Measurements from ENCODE around the gene DRAXIN.

DNA sequence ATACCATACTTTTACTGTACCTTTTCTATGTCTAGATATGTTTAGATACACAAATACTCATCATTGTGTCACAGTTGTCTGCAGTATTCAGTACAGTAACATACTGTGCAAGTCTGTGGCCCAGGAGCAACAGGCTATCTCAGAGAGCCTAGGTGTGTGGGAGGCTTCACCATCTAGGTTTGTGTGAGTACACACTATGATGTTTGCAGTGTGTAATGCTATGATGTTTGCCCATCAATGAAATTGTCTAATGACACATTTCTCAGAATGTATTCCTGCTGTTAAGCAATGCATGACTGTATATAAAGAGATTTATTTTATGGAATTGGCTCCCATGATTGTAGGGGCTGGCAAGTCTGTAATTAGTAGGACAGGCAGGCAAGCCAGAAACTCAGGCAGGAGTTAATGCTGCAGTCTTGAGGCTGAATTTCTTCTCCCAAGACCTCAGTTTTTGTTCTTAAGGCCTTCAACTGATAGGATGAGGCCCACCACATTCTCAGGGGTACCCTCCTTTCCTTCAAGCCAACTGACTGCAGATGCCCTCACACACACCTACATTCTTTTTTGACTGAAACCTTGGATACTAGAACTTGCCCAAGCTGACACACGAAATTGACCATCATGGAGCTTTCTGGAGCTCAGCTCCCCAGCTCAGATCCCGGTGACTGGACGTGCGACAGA lies 36.8 kb downstream of the DRAXIN start:
- TF ChIP-seq, protein P1, sequence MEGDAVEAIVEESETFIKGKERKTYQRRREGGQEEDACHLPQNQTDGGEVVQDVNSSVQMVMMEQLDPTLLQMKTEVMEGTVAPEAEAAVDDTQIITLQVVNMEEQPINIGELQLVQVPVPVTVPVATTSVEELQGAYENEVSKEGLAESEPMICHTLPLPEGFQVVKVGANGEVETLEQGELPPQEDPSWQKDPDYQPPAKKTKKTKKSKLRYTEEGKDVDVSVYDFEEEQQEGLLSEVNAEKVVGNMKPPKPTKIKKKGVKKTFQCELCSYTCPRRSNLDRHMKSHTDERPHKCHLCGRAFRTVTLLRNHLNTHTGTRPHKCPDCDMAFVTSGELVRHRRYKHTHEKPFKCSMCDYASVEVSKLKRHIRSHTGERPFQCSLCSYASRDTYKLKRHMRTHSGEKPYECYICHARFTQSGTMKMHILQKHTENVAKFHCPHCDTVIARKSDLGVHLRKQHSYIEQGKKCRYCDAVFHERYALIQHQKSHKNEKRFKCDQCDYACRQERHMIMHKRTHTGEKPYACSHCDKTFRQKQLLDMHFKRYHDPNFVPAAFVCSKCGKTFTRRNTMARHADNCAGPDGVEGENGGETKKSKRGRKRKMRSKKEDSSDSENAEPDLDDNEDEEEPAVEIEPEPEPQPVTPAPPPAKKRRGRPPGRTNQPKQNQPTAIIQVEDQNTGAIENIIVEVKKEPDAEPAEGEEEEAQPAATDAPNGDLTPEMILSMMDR (IDR thresholded peaks at IDR 0.05; ENCODE audit: poor library complexity, severe bottlenecking) = no peak
- no peak for TF ChIP-seq EP300 (conservative IDR thresholded peaks at IDR 0.05; ENCODE audit: poor library complexity, severe bottlenecking)
- no peak for TF ChIP-seq TAF1 (IDR thresholded peaks at IDR 0.05; ENCODE audit: low read depth)
- TF ChIP-seq RAD21 (conservative IDR thresholded peaks at IDR 0.05) = no peak
- no peak for TF ChIP-seq EZH2 (IDR thresholded peaks at IDR 0.05; ENCODE audit: borderline replicate concordance, insufficient read depth, low read length, poor library complexity, severe bottlenecking)
- TF ChIP-seq POLR2AphosphoS5 (IDR thresholded peaks at IDR 0.05) = no peak

All from neural cell (in vitro differentiated cells).